ENCODE measurements around the gene PPM1G. TPM values are rescaled to one million over a fixed set of nuclear protein-coding genes. Genes with fewer than 3 reads are reported as not detected.

PPM1G gene
- total and polyA plus RNA-seq, 2 experiments from 2014 or later, result 183 to 201 TPM

- ATAC-seq (no peak), DNase-seq (ENCODE audit: low spot score) (no peak)
- Mint-ChIP-seq H3K4me3 (no peak overlapping the region), H3K27me3 (ENCODE audit: insufficient read depth, low read depth, poor library complexity) (peaks cover 4% of the 10 kb centered on the region), H3K27ac (no peak overlapping the region), H3K36me3 (ENCODE audit: low read depth) (peaks cover 82% of the 10 kb centered on the region), H3K9me3 (no peaks in the 10 kb centered on the region), H3K4me1 (no peaks in the 10 kb centered on the region)
- Histone ChIP-seq H4K20me1 (replicated peaks; ENCODE audit: insufficient read depth) (peaks cover 8% of the 10 kb centered on the region), H3K4me2 (no peak overlapping the region), H3K27me3 (ENCODE audit: insufficient read depth) (no peaks in the 10 kb centered on the region), H3F3A (replicated peaks; ENCODE audit: low read depth) (no peaks in the 10 kb centered on the region), H3K27ac (ENCODE audit: low read depth) (no peak overlapping the region), H3K4me3 (no peak overlapping the region), H2AFZ (no peak overlapping the region), H3K36me3 (ENCODE audit: insufficient read depth) (peaks cover 53% of the 10 kb centered on the region), H3K9me2 (ENCODE audit: insufficient read depth) (no peaks in the 10 kb centered on the region), H3K79me2 (replicated peaks; ENCODE audit: insufficient read depth) (no peaks in the 10 kb centered on the region), H3K4me1 (ENCODE audit: insufficient read depth) (no peaks in the 10 kb centered on the region)
- TF ChIP-seq, protein P1, sequence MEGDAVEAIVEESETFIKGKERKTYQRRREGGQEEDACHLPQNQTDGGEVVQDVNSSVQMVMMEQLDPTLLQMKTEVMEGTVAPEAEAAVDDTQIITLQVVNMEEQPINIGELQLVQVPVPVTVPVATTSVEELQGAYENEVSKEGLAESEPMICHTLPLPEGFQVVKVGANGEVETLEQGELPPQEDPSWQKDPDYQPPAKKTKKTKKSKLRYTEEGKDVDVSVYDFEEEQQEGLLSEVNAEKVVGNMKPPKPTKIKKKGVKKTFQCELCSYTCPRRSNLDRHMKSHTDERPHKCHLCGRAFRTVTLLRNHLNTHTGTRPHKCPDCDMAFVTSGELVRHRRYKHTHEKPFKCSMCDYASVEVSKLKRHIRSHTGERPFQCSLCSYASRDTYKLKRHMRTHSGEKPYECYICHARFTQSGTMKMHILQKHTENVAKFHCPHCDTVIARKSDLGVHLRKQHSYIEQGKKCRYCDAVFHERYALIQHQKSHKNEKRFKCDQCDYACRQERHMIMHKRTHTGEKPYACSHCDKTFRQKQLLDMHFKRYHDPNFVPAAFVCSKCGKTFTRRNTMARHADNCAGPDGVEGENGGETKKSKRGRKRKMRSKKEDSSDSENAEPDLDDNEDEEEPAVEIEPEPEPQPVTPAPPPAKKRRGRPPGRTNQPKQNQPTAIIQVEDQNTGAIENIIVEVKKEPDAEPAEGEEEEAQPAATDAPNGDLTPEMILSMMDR (conservative IDR thresholded peaks at IDR 0.05; ENCODE audit: low read depth in 2 of 2), result no peak
- TF ChIP-seq REST (IDR thresholded peaks at IDR 0.05; ENCODE audit: unreplicated experiment), result no peak
- TF ChIP-seq, protein P2, sequence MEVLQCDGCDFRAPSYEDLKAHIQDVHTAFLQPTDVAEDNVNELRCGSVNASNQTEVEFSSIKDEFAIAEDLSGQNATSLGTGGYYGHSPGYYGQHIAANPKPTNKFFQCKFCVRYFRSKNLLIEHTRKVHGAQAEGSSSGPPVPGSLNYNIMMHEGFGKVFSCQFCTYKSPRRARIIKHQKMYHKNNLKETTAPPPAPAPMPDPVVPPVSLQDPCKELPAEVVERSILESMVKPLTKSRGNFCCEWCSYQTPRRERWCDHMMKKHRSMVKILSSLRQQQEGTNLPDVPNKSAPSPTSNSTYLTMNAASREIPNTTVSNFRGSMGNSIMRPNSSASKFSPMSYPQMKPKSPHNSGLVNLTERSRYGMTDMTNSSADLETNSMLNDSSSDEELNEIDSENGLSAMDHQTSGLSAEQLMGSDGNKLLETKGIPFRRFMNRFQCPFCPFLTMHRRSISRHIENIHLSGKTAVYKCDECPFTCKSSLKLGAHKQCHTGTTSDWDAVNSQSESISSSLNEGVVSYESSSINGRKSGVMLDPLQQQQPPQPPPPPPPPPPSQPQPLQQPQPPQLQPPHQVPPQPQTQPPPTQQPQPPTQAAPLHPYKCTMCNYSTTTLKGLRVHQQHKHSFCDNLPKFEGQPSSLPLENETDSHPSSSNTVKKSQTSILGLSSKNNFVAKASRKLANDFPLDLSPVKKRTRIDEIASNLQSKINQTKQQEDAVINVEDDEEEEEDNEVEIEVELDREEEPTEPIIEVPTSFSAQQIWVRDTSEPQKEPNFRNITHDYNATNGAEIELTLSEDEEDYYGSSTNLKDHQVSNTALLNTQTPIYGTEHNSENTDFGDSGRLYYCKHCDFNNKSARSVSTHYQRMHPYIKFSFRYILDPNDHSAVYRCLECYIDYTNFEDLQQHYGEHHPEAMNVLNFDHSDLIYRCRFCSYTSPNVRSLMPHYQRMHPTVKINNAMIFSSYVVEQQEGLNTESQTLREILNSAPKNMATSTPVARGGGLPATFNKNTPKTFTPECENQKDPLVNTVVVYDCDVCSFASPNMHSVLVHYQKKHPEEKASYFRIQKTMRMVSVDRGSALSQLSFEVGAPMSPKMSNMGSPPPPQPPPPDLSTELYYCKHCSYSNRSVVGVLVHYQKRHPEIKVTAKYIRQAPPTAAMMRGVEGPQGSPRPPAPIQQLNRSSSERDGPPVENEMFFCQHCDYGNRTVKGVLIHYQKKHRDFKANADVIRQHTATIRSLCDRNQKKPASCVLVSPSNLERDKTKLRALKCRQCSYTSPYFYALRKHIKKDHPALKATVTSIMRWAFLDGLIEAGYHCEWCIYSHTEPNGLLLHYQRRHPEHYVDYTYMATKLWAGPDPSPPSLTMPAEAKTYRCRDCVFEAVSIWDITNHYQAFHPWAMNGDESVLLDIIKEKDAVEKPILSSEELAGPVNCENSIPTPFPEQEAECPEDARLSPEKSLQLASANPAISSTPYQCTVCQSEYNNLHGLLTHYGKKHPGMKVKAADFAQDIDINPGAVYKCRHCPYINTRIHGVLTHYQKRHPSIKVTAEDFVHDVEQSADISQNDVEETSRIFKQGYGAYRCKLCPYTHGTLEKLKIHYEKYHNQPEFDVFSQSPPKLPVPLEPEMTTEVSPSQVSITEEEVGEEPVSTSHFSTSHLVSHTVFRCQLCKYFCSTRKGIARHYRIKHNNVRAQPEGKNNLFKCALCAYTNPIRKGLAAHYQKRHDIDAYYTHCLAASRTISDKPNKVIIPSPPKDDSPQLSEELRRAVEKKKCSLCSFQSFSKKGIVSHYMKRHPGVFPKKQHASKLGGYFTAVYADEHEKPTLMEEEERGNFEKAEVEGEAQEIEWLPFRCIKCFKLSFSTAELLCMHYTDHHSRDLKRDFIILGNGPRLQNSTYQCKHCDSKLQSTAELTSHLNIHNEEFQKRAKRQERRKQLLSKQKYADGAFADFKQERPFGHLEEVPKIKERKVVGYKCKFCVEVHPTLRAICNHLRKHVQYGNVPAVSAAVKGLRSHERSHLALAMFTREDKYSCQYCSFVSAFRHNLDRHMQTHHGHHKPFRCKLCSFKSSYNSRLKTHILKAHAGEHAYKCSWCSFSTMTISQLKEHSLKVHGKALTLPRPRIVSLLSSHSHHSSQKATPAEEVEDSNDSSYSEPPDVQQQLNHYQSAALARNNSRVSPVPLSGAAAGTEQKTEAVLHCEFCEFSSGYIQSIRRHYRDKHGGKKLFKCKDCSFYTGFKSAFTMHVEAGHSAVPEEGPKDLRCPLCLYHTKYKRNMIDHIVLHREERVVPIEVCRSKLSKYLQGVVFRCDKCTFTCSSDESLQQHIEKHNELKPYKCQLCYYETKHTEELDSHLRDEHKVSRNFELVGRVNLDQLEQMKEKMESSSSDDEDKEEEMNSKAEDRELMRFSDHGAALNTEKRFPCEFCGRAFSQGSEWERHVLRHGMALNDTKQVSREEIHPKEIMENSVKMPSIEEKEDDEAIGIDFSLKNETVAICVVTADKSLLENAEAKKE (CRISPR knock-in tag; IDR thresholded peaks at IDR 0.05), result no peak
- TF ChIP-seq ZNF331 (CRISPR knock-in tag; IDR thresholded peaks at IDR 0.05; ENCODE audit: low read depth), result no peak
- no peak for TF ChIP-seq JUNB (IDR thresholded peaks at IDR 0.05; ENCODE audit: unreplicated experiment)
- no peak for TF ChIP-seq CREB1 (CRISPR knock-in tag; IDR thresholded peaks at IDR 0.05; ENCODE audit: low read depth)
- TF ChIP-seq ETS1 (IDR thresholded peaks at IDR 0.05), result no peak
- no peak for TF ChIP-seq STAT1 (IDR thresholded peaks at IDR 0.05; ENCODE audit: unreplicated experiment)
- no peak for TF ChIP-seq EZH2phosphoT487 (IDR thresholded peaks at IDR 0.05; ENCODE audit: unreplicated experiment)
Observed at GRCh38 chr2:27335311-27335710, 74.1 kb downstream of the PPM1G start.

Measured in GM23338 (cell line).